Calu3 (cell line): ENCODE results near the gene CDC42. TPM values are rescaled to one million over a fixed set of nuclear protein-coding genes. Genes with fewer than 3 reads are reported as not detected.

Experiments
- BruUV-seq: library from RNA; stranded (reverse); fragments of 400-500 nt; replicated peaks from 2 replicates; lab custom pipeline; 2021; lab: Mats Ljungman, UMichigan
- CTCF ChIA-PET: fragments of 300-600 bp; sonication (Branson Sonifier 250); formaldehyde crosslinking; loops from one replicate; lab custom pipeline; 2022; ENCODE audit warnings: antibody characterized with exemption; lab: Charles Lee
- DNase-seq: peaks from one replicate; pipeline ENCODE4 v3.0.0; 2022
- H3K27ac Mint-ChIP-seq: one replicate; pipeline ENCODE4 v1.8.0; 2022; ENCODE audit warnings: mixed read lengths; ENCODE audit not compliant: unreplicated experiment
- H3K27me3 Mint-ChIP-seq: one replicate; pipeline ENCODE4 v1.8.0; 2022; ENCODE audit warnings: mixed read lengths; ENCODE audit not compliant: unreplicated experiment
- H3K36me3 Mint-ChIP-seq: one replicate; pipeline ENCODE4 v1.8.0; 2022; ENCODE audit warnings: mild to moderate bottlenecking, moderate library complexity, mixed read lengths; ENCODE audit not compliant: insufficient read depth, unreplicated experiment
- H3K4me1 Mint-ChIP-seq: one replicate; pipeline ENCODE4 v1.8.0; 2022; ENCODE audit warnings: mild to moderate bottlenecking, low read depth, mixed read lengths; ENCODE audit not compliant: unreplicated experiment
- H3K4me3 Mint-ChIP-seq: one replicate; pipeline ENCODE4 v1.8.0; 2022; ENCODE audit warnings: mild to moderate bottlenecking, low read depth, moderate library complexity, mixed read lengths; ENCODE audit not compliant: unreplicated experiment
- H3K9me3 Mint-ChIP-seq: one replicate; pipeline ENCODE4 v1.8.0; 2022; ENCODE audit warnings: low read depth, mixed read lengths; ENCODE audit not compliant: unreplicated experiment
- intact Hi-C: fragments of 100-400 bp; cut with micrococcal nuclease; formaldehyde crosslinking; loops from one replicate; pipeline ENCODE4 v1.10.0; 2022; ENCODE audit not compliant: unreplicated experiment
- total RNA-seq: library from RNA; stranded (reverse); gene quantifications from 2 replicates; pipeline ENCODE4 v1.2.3, GENCODE V29; 2022
- TF ChIP-seq, protein P1 (sequence below): fragments of 200-600 bp; IDR thresholded peaks from one replicate; pipeline ENCODE4 v1.8.0; 2022; ENCODE audit warnings: antibody characterized with exemption; ENCODE audit not compliant: unreplicated experiment

Gene CDC42
- total RNA-seq, 1 experiment from 2014 or later = 204 TPM

DNA sequence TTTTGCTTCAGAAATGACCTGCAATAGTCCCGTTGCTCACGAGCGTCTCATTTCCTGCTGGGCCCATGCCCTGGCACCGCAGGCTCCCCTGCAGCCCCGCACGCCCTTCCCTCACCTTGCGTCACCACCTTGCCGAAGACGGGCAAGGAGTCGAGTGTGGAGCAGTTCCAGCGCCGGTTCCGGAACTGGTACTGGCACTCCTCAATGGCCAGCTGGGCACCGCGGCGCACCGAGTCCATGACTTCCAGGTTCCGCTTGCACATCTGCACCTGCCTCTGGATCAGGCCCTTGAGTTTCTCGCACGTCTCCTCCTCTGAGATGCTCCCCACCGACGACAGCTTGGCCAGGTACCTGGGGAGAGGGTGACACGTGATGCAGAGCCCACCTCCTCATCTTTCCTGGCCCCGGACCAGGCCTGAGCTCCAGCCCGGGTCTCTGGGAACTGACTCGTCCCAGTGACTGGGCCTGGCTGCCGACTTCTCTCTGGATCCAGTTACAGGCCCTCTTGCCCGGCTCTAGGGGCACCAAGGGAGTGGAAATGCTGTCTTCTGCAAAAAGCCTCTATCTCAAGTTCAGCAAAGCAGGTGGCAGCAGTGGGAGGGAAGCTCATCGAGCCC lies 77.1 kb downstream of the CDC42 start:
- Mint-ChIP-seq H3K27ac (peak overlapping the region; percentile 10), H3K36me3 (peaks cover 4% of the 10 kb centered on the region), H3K9me3 (no peaks in the 10 kb centered on the region), H3K27me3 (no peaks in the 10 kb centered on the region), H3K4me1 (no peaks in the 10 kb centered on the region), H3K4me3 (no peak overlapping the region)
- DNase-seq = no peak
- CTCF ChIA-PET = no interaction called here
- TF ChIP-seq, protein P1, sequence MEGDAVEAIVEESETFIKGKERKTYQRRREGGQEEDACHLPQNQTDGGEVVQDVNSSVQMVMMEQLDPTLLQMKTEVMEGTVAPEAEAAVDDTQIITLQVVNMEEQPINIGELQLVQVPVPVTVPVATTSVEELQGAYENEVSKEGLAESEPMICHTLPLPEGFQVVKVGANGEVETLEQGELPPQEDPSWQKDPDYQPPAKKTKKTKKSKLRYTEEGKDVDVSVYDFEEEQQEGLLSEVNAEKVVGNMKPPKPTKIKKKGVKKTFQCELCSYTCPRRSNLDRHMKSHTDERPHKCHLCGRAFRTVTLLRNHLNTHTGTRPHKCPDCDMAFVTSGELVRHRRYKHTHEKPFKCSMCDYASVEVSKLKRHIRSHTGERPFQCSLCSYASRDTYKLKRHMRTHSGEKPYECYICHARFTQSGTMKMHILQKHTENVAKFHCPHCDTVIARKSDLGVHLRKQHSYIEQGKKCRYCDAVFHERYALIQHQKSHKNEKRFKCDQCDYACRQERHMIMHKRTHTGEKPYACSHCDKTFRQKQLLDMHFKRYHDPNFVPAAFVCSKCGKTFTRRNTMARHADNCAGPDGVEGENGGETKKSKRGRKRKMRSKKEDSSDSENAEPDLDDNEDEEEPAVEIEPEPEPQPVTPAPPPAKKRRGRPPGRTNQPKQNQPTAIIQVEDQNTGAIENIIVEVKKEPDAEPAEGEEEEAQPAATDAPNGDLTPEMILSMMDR = no peak
- intact Hi-C loops = loop anchor here (5.0 kb wide), 1 partner anchor 148 kb away; no protein-coding TSS in a partner anchor
- BruUV-seq = no TSS peak

DNA sequence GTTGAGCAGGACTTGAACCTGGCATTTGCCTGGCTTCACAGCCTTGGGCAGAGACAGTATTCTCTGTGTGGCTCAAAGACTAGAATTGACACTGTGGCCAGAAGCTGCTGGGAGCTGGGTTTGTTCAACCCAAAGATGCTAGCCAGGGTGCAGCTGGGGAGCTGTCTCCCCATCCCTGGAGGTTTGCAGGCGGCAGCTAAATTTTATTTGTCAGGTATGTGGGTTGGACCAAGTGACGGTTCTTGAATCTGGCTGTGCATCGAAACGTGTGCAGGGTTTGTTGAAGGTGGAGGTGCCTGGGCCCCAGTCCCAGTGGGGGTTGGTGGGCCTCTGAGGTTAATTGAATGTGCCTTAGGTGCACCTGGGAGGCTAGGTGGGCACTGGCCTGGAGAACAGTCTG lies 78.6 kb downstream of the CDC42 start:
- no peak for DNase-seq
- H3K9me3 Mint-ChIP-seq = no peaks in the 10 kb centered on the region
- intact Hi-C loops = loop anchor here (5.0 kb wide), 1 partner anchor 146 kb away; no protein-coding TSS in a partner anchor
- TF ChIP-seq, protein P1 = no peak
- H3K36me3 Mint-ChIP-seq = peaks cover 4% of the 10 kb centered on the region
- no peaks in the 10 kb centered on the region for H3K4me1 Mint-ChIP-seq
- H3K27ac Mint-ChIP-seq = no peak overlapping the region
- H3K27me3 Mint-ChIP-seq = no peaks in the 10 kb centered on the region
- BruUV-seq = no TSS peak
- CTCF ChIA-PET = interaction anchor here (0.7 to 2.2 kb wide), 2 partner anchors 145 to 285 kb away, joined by 3 to 8 read pairs; no protein-coding TSS in a partner anchor
- H3K4me3 Mint-ChIP-seq = no peak overlapping the region

DNA sequence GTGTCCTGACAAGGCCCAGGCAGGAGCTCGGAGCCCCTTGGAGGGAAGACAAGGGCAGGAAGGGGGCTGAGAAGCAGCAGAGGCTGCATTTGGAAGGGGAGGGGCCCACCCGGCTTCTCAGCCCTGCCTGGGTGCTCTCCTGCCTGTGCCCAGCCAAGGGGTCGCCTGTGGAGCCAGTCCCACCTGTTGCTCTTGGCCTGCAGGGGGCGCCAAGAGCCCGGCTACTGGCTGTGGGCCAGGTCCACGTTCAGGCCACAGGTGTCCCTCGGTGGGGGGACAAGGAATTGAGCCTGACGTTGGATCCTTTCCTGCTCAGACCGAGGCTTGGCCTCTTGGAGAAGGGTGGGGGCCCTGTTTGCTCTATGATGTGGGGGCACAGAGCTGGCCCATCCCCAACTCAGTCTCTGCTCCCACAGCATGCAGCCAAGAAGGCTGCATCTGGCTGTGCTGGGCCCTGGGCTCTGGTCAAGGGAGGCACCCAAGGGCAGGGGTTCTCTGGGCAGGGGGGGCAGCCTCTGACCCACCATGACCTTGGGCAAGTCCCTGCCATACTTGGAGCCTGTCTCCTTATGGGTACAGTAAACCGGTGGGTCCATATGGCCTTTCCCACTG lies 79.5 kb downstream of the CDC42 start:
- H3K4me1 Mint-ChIP-seq = no peaks in the 10 kb centered on the region
- H3K36me3 Mint-ChIP-seq = peaks cover 4% of the 10 kb centered on the region
- intact Hi-C loops = loop anchor here (2.0 to 5.0 kb wide), 2 partner anchors 145 to 285 kb away; no protein-coding TSS in a partner anchor
- H3K9me3 Mint-ChIP-seq = no peaks in the 10 kb centered on the region
- CTCF ChIA-PET = interaction anchor here (0.9 to 2.2 kb wide), 3 partner anchors 97 to 284 kb away, joined by 3 to 8 read pairs (median 8); no protein-coding TSS in a partner anchor
- DNase-seq = peak; percentile 77
- no peaks in the 10 kb centered on the region for H3K27me3 Mint-ChIP-seq
- TF ChIP-seq, protein P1 = peak; percentile 79
- H3K4me3 Mint-ChIP-seq = no peak overlapping the region
- no peak overlapping the region for H3K27ac Mint-ChIP-seq
- no TSS peak for BruUV-seq

DNA sequence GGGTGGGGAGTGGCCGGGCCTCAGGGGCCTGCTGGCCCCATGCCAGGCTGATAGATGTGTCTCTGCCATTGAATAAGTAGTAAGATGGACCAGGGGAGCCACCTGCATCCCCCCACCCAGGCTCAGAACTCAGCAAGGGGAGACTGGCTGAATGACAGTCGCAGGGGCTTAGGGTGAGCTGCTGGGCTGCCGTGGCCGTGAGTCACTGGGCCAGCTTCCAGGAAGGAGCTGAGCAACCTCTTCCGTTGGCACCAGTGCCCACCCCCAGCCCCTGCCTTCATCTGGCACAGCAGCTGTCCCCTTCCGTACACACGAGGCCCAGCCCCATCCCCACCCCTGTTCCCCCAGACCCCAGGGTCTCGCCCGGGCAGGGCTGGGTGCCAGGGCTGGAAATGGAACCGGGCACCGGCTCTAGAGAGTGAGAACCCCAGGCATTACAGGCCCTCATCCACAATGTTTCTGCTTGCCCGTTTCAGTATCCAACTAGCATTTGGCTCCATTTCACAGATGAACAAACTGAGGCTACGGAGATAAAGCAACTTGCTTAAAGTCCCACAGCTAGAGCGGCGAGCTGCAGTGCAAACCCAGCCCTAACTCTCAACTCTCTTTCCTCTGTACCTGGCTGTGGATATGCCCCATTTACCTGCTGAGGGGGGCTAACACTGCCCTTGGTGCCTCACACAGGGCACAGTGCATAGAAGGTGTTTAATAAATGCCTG lies 80.2 kb downstream of the CDC42 start:
- TF ChIP-seq, protein P1 = no peak
- no peaks in the 10 kb centered on the region for H3K27me3 Mint-ChIP-seq
- H3K36me3 Mint-ChIP-seq = peaks cover 4% of the 10 kb centered on the region
- DNase-seq = peak; percentile 60
- H3K4me3 Mint-ChIP-seq = no peak overlapping the region
- no TSS peak for BruUV-seq
- CTCF ChIA-PET = interaction anchor here (0.9 to 2.2 kb wide), 3 partner anchors 96 to 284 kb away, joined by 3 to 8 read pairs (median 8); no protein-coding TSS in a partner anchor
- H3K4me1 Mint-ChIP-seq = no peaks in the 10 kb centered on the region
- intact Hi-C loops = loop anchor here (2.0 to 5.0 kb wide), 2 partner anchors 145 to 284 kb away; no protein-coding TSS in a partner anchor
- H3K27ac Mint-ChIP-seq = no peak overlapping the region
- no peaks in the 10 kb centered on the region for H3K9me3 Mint-ChIP-seq
